RWPE1 (cell line): ENCODE data around the gene CIB2.

ENCODE experiments used
- CTCF ChIA-PET: fragments of 350-600 bp; sonication (Branson Sonifier 250); formaldehyde crosslinking; extraction: SDS; loops from one replicate; lab custom pipeline; 2021; lab: Yijun Ruan, JAX
- POLR2A ChIA-PET: fragments of 400-600 bp; formaldehyde crosslinking; extraction: SDS; loops from one replicate; lab custom pipeline; 2020; ENCODE audit warnings: antibody characterized with exemption; ENCODE audit not compliant: low non-redundant PET; lab: Yijun Ruan, JAX
- DNase-seq: peaks from one replicate; pipeline ENCODE4 v3.0.0; 2012; ENCODE audit warnings: low spot score
- H3K27ac ChIP-seq: fragments of 450-650 bp; 2 replicates; pipeline ENCODE4 v1.5.1; 2017
- TF ChIP-seq, protein P1 (sequence below): fragments of 450-650 bp; conservative IDR thresholded peaks from 2 replicates; pipeline ENCODE4 v1.5.1; 2017; ENCODE audit warnings: low read depth, mild to moderate bottlenecking

CIB2 gene

GRCh38 chr15:78100886-78101285 lies 30.4 kb downstream of the CIB2 start:
- no peak overlapping the region for H3K27ac ChIP-seq
- TF ChIP-seq, protein P1, sequence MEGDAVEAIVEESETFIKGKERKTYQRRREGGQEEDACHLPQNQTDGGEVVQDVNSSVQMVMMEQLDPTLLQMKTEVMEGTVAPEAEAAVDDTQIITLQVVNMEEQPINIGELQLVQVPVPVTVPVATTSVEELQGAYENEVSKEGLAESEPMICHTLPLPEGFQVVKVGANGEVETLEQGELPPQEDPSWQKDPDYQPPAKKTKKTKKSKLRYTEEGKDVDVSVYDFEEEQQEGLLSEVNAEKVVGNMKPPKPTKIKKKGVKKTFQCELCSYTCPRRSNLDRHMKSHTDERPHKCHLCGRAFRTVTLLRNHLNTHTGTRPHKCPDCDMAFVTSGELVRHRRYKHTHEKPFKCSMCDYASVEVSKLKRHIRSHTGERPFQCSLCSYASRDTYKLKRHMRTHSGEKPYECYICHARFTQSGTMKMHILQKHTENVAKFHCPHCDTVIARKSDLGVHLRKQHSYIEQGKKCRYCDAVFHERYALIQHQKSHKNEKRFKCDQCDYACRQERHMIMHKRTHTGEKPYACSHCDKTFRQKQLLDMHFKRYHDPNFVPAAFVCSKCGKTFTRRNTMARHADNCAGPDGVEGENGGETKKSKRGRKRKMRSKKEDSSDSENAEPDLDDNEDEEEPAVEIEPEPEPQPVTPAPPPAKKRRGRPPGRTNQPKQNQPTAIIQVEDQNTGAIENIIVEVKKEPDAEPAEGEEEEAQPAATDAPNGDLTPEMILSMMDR: no peak
- CTCF ChIA-PET: interaction anchor here (0.7 to 0.8 kb wide), 2 partner anchors 12 to 92 kb away, joined by 3 to 4 read pairs; no protein-coding TSS in a partner anchor
- POLR2A ChIA-PET: no interaction called here
- no peak for DNase-seq

DNA sequence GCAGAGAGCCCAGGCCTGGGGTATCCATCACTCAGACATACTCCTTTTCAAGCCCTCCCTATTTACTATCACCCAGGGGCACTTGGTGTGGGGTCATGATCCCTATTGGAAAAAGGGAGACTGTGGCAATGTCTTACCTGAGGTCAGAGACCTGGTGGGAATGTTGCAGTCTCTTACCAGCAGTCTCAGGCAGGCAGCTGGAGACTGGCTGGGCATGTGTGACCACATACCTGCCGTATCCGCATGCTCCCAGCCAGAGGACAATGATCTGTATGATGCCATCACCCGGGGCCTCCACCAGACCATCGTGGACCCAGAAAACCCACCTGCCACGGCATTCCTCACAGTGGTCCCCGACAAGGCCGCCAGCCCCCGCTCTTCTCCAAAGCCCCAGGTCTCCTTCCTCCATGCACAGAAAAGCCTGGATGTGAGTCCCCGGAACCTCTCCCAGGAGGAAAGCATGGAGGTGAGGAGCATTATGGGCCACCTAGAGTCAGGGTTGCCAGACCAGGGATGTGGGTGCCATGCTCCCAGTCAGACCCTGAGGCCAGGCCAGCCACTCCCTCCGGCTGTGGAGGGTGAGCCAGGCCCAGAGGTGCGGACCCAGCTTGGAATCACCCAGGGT lies 33.0 kb downstream of the CIB2 start:
- ChIA-PET CTCF (interaction anchor here (0.8 to 2.0 kb wide), 3 partner anchors 10 to 139 kb away, joined by 3 to 8 read pairs (median 7); no protein-coding TSS in a partner anchor), POLR2A (no interaction called here)
- TF ChIP-seq, protein P1: no peak
- DNase-seq: no peak
- no peak overlapping the region for H3K27ac ChIP-seq

DNA sequence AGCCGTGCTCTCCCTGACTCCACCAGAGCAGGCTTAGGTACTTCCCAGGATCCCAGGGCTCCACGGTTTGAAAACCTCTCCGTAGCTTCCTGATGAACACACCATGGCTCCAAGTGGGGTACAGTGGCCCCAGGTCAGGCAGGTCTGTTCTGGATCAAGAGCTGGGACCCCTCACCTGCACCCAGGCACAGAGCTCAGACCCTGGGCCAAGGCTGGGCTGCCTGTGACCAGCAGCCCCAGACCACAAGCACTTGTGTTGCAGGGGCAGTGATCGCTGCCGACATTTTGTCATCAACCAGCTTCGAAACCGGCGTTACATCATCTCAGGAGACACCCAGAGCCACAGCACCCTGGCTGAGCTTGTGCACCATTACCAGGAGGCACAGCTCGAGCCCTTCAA lies 33.6 kb downstream of the CIB2 start:
- no peak for DNase-seq
- no peak overlapping the region for H3K27ac ChIP-seq
- POLR2A ChIA-PET: no interaction called here
- TF ChIP-seq, protein P1: no peak
- CTCF ChIA-PET: interaction anchor here (0.8 to 2.0 kb wide), 3 partner anchors 11 to 138 kb away, joined by 3 to 8 read pairs (median 7); no protein-coding TSS in a partner anchor

DNA sequence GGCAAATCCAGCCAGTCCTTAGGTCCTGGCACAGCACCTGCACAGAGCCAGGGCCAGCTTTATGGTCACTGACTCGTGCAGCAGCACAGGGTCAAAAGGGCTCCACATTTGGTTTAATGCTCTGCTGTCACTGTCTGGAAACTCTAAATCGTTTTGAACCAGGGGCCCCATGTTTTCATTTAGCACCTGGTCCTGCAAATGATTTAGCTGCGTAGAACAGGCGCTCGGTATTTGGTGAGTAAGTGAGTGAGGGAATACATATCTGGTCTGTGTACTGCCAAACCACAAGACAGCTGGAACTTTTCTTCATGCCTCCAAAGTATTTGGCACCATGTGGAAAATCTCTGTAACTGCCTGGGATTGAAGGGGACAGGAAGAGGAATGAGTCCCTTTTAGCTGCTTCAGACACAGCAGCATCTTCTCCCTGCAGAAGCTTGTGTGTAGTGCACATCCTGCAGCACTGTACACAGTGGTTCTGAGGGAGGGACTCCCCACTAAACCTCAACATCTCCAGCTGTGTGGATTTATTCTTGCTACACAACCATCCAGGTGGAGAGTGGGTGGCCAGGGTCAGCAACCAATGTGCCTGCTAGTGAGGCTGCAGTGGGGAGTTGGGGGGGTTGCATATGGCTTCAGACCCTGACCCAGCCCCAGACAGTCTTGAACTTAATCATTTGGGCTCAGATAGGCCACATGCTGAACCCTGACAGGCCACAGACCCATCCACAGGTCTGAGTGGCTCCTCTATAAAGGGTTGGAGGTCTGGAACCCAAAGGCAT lies 37.8 kb downstream of the CIB2 start:
- TF ChIP-seq, protein P1: no peak
- CTCF ChIA-PET: interaction anchor here (0.5 to 1.4 kb wide), 5 partner anchors 15 to 192 kb away, joined by 4 read pairs; partner anchors contain the start of genes CIB2 and TBC1D2B
- POLR2A ChIA-PET: no interaction called here
- no peak for DNase-seq
- H3K27ac ChIP-seq: no peak overlapping the region

GRCh38 chr15:78092261-78093041 lies 38.8 kb downstream of the CIB2 start, which contains the start of gene SH2D7:
Gene SH2D7, plus strand, starts transcription at chr15:78092561. Its CDS starts 24 bp downstream, at chr15:78092585.
- CTCF ChIA-PET: interaction anchor here (1.4 kb wide), 1 partner anchor 16 kb away, joined by 4 read pairs; no protein-coding TSS in a partner anchor
- POLR2A ChIA-PET: interaction anchor here (0.5 to 0.6 kb wide), 2 partner anchors 10 to 1939 kb away, joined by 3 to 4 read pairs; no protein-coding TSS in a partner anchor
- no peak within 1 kb of the TSS for H3K27ac ChIP-seq
- no peak for DNase-seq
- TF ChIP-seq, protein P1: no peak
